Naive B cell (primary cell): ENCODE measurements around the gene SLC24A2. TPM values are rescaled to one million over a fixed set of nuclear protein-coding genes. Genes with fewer than 3 reads are reported as not detected.

ENCODE experiments used
- ATAC-seq, 2 donors: fragments of 150-1000 bp; cut with Tn5 transposase; 2 replicates each; pipeline ENCODE4 v1.10.0; 2021; ENCODE audit warnings: low read depth in 2 of 2, mild to moderate bottlenecking in 2 of 2, moderate library complexity in 2 of 2
- DNase-seq: peaks from one replicate; pipeline ENCODE4 v3.0.0; 2022
- H3K27ac Mint-ChIP-seq, 6 donors: one replicate each; pipeline ENCODE4 v1.8.0; 2020 to 2022; ENCODE audit warnings: mild to moderate bottlenecking in 6 of 6, mixed read lengths in 6 of 6, moderate library complexity in 5 of 6, inconsistent platforms in 2 of 6
- H3K27me3 Mint-ChIP-seq, 3 donors: one replicate each; pipeline ENCODE4 v1.8.0; 2021 to 2022; ENCODE audit warnings: mixed read lengths in 3 of 3, mild to moderate bottlenecking in 1 of 3
- H3K36me3 Mint-ChIP-seq, 2 donors: one replicate each; pipeline ENCODE4 v1.8.0; 2020 to 2022; ENCODE audit warnings: mixed read lengths in 2 of 2, inconsistent platforms in 1 of 2, mild to moderate bottlenecking in 1 of 2
- H3K4me1 Mint-ChIP-seq, 3 donors: one replicate each; pipeline ENCODE4 v1.8.0; 2020 to 2022; ENCODE audit warnings: mixed read lengths in 3 of 3, inconsistent platforms in 1 of 3, mild to moderate bottlenecking in 1 of 3, moderate library complexity in 1 of 3
- H3K4me3 Mint-ChIP-seq, 8 donors: one replicate each; pipeline ENCODE4 v1.8.0; 2020 to 2022; ENCODE audit warnings: mild to moderate bottlenecking in 8 of 8, mixed read lengths in 8 of 8, moderate library complexity in 8 of 8, inconsistent platforms in 2 of 8
- H3K9me3 Mint-ChIP-seq, 7 donors: one replicate each; pipeline ENCODE4 v1.8.0; 2020 to 2022; ENCODE audit warnings: mixed read lengths in 7 of 7, mild to moderate bottlenecking in 5 of 7, inconsistent platforms in 2 of 7, moderate library complexity in 1 of 7
- polyA plus RNA-seq, 6 donors: library from polyadenylated mRNA; unstranded; fragments of 300-500 nt; fragmentation: Illumina TruSeq; gene quantifications; one replicate each; pipeline ENCODE4 v1.2.3, GENCODE V29; 2021; ENCODE audit warnings: low read depth in 6 of 6

SLC24A2 gene
- polyA plus RNA-seq, 6 donors from 2014 or later: not detected

DNA sequence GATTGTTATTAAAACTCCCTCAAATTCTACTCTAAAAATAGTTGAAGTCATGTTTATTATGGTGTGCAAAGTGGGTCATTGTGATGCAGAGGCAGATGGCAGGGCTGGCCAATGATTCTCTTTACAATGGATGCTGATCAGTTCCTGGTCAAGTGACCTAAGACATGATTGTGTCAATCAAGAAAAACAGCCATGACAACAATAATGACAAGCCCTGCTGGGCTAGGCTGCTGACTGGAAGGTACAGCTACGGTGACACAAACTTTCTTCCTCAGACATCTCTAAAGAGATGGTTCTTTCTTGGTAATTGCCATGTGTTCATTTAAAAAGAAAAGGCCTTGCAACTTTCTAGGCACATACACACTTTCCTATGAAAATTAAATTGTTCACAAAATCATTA lies 3.6 kb downstream of the SLC24A2 start:
- H3K27ac Mint-ChIP-seq: no peak overlapping the region
- H3K9me3 Mint-ChIP-seq: no peaks in the 10 kb centered on the region
- ATAC-seq (no peak), DNase-seq (no peak)
- no peaks in the 10 kb centered on the region for H3K36me3 Mint-ChIP-seq
- no peak overlapping the region for H3K4me3 Mint-ChIP-seq
- H3K27me3 Mint-ChIP-seq: peaks cover 18 to 33% (median 27%) of the 10 kb centered on the region in 3 donors
- H3K4me1 Mint-ChIP-seq: peaks cover 0 to 2% (median 0%) of the 10 kb centered on the region in 3 donors

DNA sequence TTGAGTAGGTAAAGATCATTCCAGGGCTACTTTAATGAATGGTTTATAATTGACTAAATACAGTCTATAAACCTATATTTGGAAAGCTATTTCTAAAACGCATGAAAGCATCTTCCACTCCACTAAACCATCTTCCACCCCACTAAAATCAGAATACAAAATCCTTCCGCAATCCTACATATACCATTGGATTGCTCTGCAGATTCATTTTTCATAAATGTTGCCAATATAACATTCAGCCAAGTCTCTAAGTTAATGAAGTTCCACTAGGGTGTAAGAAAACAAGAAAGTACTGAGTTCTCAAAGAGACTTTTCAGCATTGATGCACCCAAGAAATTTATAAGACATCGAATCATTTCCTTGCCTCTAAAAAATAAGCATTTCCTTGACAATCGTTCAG lies 4.7 kb downstream of the SLC24A2 start:
- H3K27ac Mint-ChIP-seq: no peak overlapping the region
- H3K9me3 Mint-ChIP-seq: no peaks in the 10 kb centered on the region
- peaks cover 0 to 2% (median 0%) of the 10 kb centered on the region in 3 donors for H3K4me1 Mint-ChIP-seq
- no peaks in the 10 kb centered on the region for H3K36me3 Mint-ChIP-seq
- H3K27me3 Mint-ChIP-seq: peaks cover 16 to 24% (median 18%) of the 10 kb centered on the region in 3 donors
- no peak for ATAC-seq
- DNase-seq: no peak
- no peak overlapping the region for H3K4me3 Mint-ChIP-seq

DNA sequence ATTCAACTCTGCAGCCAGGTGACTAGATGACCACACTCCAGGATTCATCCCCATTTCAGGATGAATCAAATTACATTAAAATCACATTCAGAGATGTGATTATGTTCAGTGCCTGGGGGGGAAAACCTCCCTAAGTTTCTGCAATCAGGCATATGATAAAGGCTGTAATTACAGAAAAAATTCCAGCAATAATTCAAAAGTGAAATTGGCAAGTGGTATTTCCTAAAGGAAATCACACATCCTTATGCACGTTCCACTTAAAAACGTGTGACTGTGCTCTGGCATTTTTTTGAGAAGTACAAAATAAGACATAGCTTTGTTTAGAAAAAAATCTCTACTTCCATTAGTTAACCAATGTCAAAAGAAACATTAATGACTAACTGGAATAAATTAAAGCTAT lies 5.3 kb downstream of the SLC24A2 start:
- H3K9me3 Mint-ChIP-seq: peaks cover 0 to 2% (median 0%) of the 10 kb centered on the region in 7 donors
- H3K36me3 Mint-ChIP-seq: no peaks in the 10 kb centered on the region
- H3K27me3 Mint-ChIP-seq: peaks cover 13 to 19% (median 18%) of the 10 kb centered on the region in 3 donors
- DNase-seq (no peak), ATAC-seq (no peak)
- H3K27ac Mint-ChIP-seq: no peak overlapping the region
- H3K4me3 Mint-ChIP-seq: no peak overlapping the region
- peaks cover 0 to 2% (median 0%) of the 10 kb centered on the region in 3 donors for H3K4me1 Mint-ChIP-seq

DNA sequence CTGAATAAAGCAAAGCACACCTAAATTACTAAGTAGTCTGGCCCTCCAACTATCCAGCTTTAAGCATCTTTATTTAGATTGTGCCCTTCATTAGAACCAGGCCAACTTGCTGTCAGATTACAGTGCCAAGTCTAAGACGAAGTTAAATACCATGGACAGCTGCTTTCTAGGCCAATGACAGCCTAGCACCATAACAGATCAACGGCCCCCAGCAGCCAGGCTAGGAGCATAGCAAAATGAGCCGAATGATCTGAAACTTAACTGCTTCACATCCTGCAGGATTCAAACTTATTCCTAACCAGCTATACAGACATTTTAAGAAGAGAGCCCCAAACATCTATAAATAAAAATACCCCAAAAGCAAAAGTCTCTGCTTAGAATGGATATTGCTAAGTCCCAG lies 6.8 kb downstream of the SLC24A2 start:
- peaks cover 6 to 13% (median 12%) of the 10 kb centered on the region in 3 donors for H3K27me3 Mint-ChIP-seq

DNA sequence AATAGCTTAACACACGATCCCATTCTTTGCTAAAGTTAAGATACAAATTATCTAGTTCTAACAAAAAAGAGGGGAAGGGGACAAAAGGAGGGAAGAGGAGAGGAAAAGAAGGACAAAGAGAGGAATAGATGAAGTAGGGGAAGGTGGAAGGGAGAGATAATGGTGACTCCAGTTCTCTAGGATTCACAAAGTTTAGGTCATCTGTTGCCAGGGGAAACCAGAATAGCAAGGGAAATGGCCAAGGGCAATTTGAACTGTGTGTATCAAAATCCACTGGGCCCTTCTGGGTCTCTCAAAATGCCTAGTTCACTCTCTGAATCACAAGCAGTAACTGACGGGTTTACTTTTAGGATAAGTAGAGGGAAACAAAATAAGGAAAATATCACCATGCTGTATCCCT lies 7.6 kb downstream of the SLC24A2 start:
- ATAC-seq: no peak
- Mint-ChIP-seq H3K27me3 (peaks cover 6 to 11% (median 9%) of the 10 kb centered on the region in 3 donors), H3K4me1 (no peaks in the 10 kb centered on the region), H3K27ac (no peak overlapping the region), H3K36me3 (no peaks in the 10 kb centered on the region), H3K9me3 (peaks cover 0 to 2% (median 0%) of the 10 kb centered on the region in 7 donors), H3K4me3 (no peak overlapping the region)
- DNase-seq: no peak

More for the DNA sequence above, 6.8 kb downstream of the SLC24A2 start:
- no peak overlapping the region for H3K4me3 Mint-ChIP-seq
- no peak overlapping the region for H3K27ac Mint-ChIP-seq
- peaks cover 0 to 2% (median 0%) of the 10 kb centered on the region in 7 donors for H3K9me3 Mint-ChIP-seq
- no peaks in the 10 kb centered on the region for H3K36me3 Mint-ChIP-seq
- no peaks in the 10 kb centered on the region for H3K4me1 Mint-ChIP-seq
- ATAC-seq (no peak), DNase-seq (no peak)

DNA sequence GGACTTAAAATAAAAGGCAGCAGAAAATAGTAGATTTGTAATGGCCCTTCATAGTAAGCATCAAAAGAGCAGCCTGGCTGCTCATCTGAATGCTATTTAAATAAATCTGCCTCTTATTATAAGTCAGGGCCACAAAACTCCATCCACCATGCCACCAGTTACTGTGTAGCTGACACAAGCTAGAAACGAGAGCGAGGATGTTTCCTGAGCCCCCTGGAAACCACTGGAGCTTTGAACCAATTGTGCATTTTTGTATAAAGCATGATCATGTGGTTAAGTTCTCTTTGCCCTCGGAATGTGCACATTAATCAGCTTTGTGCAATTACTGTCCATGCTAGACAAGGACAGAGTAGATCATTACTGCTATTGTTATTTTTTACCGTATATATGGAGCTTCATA lies 17.4 kb downstream of the SLC24A2 start:
- H3K27ac Mint-ChIP-seq: no peak overlapping the region
- DNase-seq: no peak

DNA sequence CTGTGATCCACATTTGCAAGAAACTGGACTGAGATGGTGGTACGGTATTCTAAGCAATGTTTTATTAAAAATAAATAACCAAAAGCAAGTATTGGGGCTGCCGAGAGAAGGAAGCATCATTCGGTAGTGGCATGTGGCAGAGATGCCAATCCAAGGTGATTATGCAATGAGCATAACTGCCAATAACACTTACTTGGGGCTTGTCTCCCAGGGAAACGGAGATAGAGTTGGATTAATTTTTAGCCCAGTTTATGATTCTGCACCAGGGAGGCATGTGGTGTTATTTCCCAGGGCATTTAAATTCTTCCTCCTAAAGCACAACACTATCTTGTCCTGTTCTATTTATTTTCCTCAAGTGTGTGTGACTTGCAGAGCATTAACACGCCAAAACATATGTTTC lies 17.9 kb downstream of the SLC24A2 start:
- DNase-seq (no peak), ATAC-seq (no peak)
- H3K4me3 Mint-ChIP-seq: no peak overlapping the region
- peaks cover 0 to 6% (median 5%) of the 10 kb centered on the region in 7 donors for H3K9me3 Mint-ChIP-seq
- H3K4me1 Mint-ChIP-seq: no peaks in the 10 kb centered on the region
- H3K27me3 Mint-ChIP-seq: peaks cover 0 to 10% (median 7%) of the 10 kb centered on the region in 3 donors
- no peaks in the 10 kb centered on the region for H3K36me3 Mint-ChIP-seq
- H3K27ac Mint-ChIP-seq: no peak overlapping the region

More for the DNA sequence above, 17.4 kb downstream of the SLC24A2 start:
- Mint-ChIP-seq H3K9me3 (peaks cover 0 to 5% (median 0%) of the 10 kb centered on the region in 7 donors), H3K4me1 (no peaks in the 10 kb centered on the region), H3K36me3 (no peaks in the 10 kb centered on the region), H3K27me3 (peaks cover 0 to 10% (median 5%) of the 10 kb centered on the region in 3 donors), H3K4me3 (no peak overlapping the region)
- no peak for ATAC-seq

DNA sequence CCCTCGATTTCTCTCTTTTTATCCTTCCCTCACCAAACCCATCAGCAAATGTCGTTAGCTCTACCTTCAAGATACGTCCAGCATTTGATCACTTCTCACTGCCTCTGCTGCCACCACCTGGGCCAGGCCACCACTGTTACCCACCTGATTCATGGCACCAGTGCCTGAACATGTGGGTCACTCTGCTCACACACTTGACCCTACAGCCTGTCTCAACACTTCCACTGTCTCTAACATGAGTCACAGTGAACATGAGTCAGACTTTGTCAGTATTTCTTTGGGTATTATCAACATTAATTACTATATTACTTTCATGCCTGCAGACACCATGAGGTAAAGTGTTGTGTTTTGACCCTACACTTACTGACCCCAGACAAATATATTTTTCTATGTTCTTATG lies 19.6 kb downstream of the SLC24A2 start:
- no peaks in the 10 kb centered on the region for H3K4me1 Mint-ChIP-seq
- H3K9me3 Mint-ChIP-seq: peaks cover 9 to 22% (median 13%) of the 10 kb centered on the region in 7 donors
- peaks cover 0 to 11% (median 10%) of the 10 kb centered on the region in 3 donors for H3K27me3 Mint-ChIP-seq

DNA sequence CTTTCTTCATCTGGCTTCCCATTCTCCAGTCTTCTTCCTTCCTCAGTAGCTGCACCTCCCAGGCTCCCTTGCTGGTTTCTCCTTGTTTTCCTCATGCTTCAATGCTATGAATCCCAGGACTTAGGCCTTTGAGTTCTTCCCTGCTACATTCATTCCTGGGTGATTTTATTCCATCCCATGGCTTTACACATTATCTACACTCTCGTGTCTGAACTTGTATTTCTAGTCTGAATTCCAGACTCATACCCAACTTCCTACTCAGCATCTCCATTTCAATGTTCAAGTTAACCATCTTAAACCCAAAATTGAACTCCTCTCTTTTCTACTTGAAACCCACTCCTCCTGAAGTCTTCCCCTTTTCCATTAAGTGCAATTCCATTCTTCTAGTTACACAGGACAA lies 20.0 kb downstream of the SLC24A2 start:
- H3K4me3 Mint-ChIP-seq: no peak overlapping the region
- no peak for DNase-seq
- H3K36me3 Mint-ChIP-seq: no peaks in the 10 kb centered on the region
- H3K27me3 Mint-ChIP-seq: peaks cover 0 to 9% (median 8%) of the 10 kb centered on the region in 3 donors
- no peak for ATAC-seq
- peaks cover 9 to 26% (median 14%) of the 10 kb centered on the region in 7 donors for H3K9me3 Mint-ChIP-seq
- no peaks in the 10 kb centered on the region for H3K4me1 Mint-ChIP-seq
- no peak overlapping the region for H3K27ac Mint-ChIP-seq

More for the DNA sequence above, 19.6 kb downstream of the SLC24A2 start:
- no peak overlapping the region for H3K4me3 Mint-ChIP-seq
- DNase-seq (no peak), ATAC-seq (no peak)
- no peaks in the 10 kb centered on the region for H3K36me3 Mint-ChIP-seq
- H3K27ac Mint-ChIP-seq: no peak overlapping the region

DNA sequence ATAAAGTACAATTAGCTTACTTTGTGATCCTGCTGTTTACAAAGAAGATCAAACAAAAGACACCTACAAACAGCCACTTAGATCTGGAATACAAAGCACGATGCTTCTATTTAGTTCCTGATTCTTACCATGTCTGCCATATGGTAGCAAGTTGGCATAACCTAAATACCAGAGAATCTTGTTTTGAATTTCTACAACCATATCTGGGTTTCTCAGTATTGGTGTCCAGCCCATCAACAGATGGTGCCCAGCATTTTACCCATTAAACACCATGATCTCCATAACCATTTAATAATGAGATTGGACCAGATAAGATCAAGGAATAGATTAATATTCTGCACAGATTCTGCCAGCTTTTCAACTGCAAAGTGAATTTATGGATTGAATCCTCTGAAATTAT lies 29.8 kb downstream of the SLC24A2 start:
- Mint-ChIP-seq H3K36me3 (no peaks in the 10 kb centered on the region), H3K9me3 (peaks cover 0 to 19% (median 6%) of the 10 kb centered on the region in 7 donors), H3K27me3 (no peaks in the 10 kb centered on the region), H3K4me3 (no peak overlapping the region), H3K27ac (no peak overlapping the region), H3K4me1 (no peaks in the 10 kb centered on the region)
- DNase-seq: no peak
- no peak for ATAC-seq

DNA sequence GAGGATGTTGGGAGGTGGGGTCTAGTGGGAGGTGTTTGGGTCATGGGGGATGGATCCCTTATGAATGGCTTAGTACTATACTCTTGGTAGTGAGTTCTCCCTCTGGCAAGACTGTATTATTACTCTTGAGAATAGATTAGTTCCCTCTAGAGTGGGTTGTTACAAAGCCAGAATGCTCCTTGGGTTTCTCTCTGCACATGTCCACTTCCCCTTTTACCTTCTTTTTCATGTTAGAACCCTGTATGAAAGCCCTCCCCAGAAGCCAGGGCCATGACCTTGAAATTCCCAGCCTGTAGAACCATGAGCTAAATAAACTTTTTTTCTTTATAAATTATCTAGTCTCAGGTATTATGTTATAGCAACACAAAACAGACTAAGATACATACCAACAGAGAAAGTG lies 31.1 kb downstream of the SLC24A2 start:
- Mint-ChIP-seq H3K9me3 (peaks cover 0 to 11% (median 0%) of the 10 kb centered on the region in 7 donors), H3K27ac (no peak overlapping the region), H3K4me1 (no peaks in the 10 kb centered on the region), H3K36me3 (no peaks in the 10 kb centered on the region), H3K27me3 (no peaks in the 10 kb centered on the region), H3K4me3 (no peak overlapping the region)
- ATAC-seq: no peak
- DNase-seq: no peak

DNA sequence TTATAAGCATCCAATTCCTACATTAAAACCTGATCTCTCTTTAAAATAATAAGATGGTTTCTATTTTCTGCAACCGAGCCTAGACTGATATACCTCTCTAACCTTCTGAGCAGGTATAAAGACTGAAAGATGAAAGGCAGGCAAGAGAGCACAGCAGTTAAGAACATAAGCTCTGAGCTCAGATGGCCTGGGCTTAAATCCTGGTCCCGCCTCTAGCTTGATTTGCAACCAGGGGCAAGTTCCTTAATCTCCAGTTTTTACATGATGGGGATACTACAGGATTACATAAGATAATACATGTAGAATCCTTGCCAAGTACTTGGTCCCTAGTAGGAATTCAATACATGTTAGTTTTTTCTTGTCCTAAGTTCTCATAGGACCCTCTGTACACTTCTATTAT lies 33.9 kb downstream of the SLC24A2 start:
- Mint-ChIP-seq H3K4me1 (no peaks in the 10 kb centered on the region), H3K9me3 (no peaks in the 10 kb centered on the region), H3K27ac (no peak overlapping the region), H3K4me3 (no peak overlapping the region), H3K27me3 (peaks cover 0 to 5% (median 0%) of the 10 kb centered on the region in 3 donors), H3K36me3 (no peaks in the 10 kb centered on the region)
- ATAC-seq (no peak), DNase-seq (no peak)

DNA sequence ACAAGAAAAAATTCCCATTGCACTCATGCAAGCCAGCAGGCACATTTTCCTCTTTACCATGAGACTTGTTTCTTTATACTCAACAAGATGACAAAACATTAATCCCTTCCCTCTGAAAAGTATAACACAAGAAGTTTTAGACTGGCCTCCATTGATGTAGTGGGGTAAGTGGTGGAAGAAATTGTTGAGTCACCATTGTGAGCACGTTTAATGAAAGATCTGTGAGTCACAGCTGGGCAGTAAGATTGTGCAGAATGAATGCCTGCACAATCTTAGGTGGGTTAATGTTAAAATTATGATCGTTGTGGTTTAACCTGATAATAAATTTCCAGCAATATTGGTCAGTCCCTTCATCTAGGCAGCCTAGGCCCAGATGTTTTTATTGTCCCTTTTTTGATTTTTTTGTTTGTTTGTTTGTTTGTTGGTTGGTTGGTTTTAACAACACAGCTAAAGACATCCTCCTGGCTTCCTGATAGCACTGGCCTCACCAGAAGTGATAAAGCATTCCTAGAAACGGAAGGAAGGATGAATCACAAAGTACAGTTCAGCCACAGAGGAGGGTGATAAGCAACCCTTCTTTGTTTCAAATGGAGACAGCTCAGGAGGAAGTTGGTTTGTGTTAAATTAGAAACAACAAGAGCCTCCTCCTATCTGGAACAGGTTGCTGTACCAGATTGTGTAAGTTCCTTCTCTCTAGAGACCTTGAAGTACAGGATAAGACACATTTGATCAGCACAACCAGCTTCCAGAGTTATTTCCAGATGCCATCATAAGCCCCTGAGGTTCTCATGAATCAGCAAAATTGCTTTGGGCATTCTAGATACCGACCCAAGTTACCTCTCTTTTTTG lies 40.3 kb downstream of the SLC24A2 start:
- H3K4me3 Mint-ChIP-seq: no peak overlapping the region
- no peaks in the 10 kb centered on the region for H3K4me1 Mint-ChIP-seq
- DNase-seq: no peak
- peaks cover 0 to 1% (median 0%) of the 10 kb centered on the region in 7 donors for H3K9me3 Mint-ChIP-seq
- peaks cover 0 to 11% (median 0%) of the 10 kb centered on the region in 3 donors for H3K27me3 Mint-ChIP-seq
- H3K36me3 Mint-ChIP-seq: no peaks in the 10 kb centered on the region
- ATAC-seq: no peak
- no peak overlapping the region for H3K27ac Mint-ChIP-seq

DNA sequence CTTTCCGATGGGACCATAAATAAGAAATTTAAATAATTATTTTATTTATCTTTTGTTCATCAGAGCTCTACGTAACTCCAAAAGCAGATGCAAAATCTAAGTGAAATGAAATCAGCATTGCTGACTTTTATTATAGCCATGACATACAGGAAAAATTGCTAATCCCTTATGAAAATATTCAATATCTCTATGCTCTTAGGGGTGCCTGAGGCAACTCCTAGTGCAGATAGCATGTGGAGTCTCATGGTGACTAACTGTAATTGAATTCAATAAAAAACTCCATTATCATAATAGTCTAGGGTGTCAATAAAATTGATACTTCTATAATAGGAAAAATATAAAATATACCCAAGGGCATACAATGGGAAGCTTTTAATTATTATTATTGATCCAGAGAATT lies 42.6 kb downstream of the SLC24A2 start:
- ATAC-seq: no peak
- Mint-ChIP-seq H3K36me3 (no peaks in the 10 kb centered on the region), H3K27ac (no peak overlapping the region), H3K4me1 (no peaks in the 10 kb centered on the region), H3K4me3 (no peak overlapping the region), H3K9me3 (peaks cover 0 to 3% (median 0%) of the 10 kb centered on the region in 7 donors), H3K27me3 (peaks cover 0 to 6% (median 0%) of the 10 kb centered on the region in 3 donors)
- DNase-seq: no peak
